HG02884 (cell line): ENCODE results near the gene PPP1R12A.

Experiments used
- ATAC-seq: cut with Tn5 transposase; IDR thresholded peaks from one replicate; pipeline ENCODE4 v1.9.1; 2021; ENCODE audit warnings: mild to moderate bottlenecking, moderate library complexity; ENCODE audit not compliant: unreplicated experiment

Gene PPP1R12A

GRCh38 chr12:79773896-79774295 is 161.0 kb downstream of the PPP1R12A start:
- ATAC-seq = no peak

- no peak for ATAC-seq
Measured at GRCh38 chr12:79769860-79770485, 164.9 kb downstream of the PPP1R12A start.

DNA sequence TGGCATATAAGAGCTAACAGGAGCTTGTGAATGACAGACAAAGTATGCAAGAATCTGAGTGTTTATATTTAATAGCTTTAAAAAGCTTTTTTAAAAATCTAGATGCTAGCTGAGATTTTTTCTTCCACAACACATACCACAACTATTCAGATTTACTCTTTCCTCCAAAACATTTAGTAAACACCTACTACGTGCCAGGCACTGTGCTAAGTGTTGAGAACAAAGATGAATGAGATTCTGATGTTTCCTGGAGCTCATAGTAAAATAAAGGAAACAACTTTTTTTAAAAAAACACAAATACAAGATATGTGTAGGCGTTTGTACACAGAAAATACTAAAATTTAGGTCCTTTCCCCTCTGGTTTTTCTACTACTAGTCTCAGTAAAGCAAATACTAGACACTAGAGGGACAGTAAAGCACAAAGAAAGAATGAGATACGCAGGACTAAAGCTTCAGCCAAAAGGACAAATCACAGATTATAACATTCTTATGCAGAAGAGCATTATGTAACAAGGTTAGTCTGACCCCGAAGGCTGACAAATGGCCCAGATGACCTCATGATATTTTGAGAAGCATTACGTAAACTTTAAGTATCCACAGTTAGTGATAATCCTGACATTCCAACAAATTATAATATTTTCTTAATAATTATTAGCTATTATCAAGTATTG is 165.6 kb downstream of the PPP1R12A start:
- ATAC-seq = no peak

- no peak for ATAC-seq
Measured at GRCh38 chr12:79766705-79767464, 168.0 kb downstream of the PPP1R12A start.

- ATAC-seq = no peak
Measured at GRCh38 chr12:79765157-79765556, 169.7 kb downstream of the PPP1R12A start.

GRCh38 chr12:79764641-79765040 is 170.3 kb downstream of the PPP1R12A start:
- ATAC-seq = no peak

DNA sequence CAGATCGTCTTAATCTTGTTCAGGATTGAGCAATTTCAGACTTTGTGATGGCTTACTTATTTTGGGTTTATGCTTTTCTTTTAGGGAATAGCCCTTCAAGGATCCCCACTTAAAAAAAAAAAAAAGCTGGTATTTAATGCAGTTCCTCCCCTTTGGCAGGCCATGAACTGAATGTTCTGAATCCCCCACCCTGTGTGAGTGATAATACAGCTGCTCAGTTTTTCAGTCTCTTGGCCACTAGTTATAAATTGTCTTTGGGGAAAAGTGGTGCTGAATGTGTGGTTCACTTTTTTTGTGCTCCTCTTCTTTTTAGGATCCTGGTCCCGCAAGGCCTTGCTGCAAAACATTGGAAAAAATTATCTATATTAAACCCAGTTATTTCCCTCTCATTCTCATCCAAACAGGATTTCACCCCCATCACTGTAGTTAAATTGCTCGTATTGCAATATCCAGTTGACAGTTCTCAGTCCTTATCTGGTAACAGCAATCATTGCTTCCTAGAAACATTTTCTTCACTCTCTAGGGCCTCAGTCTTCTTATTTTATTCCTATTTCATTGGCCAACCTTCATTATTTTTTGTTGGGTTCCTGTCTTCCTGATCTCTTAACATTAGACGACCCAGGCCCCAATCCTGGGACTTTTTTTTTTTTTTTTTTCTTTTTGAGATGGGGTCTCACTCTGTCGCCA is 171.0 kb downstream of the PPP1R12A start:
- no peak for ATAC-seq

GRCh38 chr12:79761341-79761740 is 173.6 kb downstream of the PPP1R12A start:
- no peak for ATAC-seq

DNA sequence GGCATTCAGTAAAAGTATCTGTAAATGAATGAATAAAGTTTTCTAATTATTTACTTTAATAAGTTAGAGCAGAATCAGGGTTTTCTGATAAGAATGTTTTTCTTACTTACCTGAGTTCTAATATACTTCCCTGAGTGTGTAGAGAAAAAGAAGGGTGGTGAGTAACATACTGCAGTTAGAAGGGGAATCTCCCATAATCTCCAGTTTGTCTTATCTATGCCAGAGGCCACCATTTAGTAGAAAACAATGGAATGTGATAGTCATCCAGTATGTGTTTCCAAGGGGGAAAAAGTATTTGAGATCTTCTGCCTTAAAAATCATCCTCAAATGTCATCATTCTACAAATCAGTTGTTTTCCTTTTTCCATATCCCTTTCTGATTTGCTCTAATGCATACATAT is 187.6 kb downstream of the PPP1R12A start:
- no peak for ATAC-seq

DNA sequence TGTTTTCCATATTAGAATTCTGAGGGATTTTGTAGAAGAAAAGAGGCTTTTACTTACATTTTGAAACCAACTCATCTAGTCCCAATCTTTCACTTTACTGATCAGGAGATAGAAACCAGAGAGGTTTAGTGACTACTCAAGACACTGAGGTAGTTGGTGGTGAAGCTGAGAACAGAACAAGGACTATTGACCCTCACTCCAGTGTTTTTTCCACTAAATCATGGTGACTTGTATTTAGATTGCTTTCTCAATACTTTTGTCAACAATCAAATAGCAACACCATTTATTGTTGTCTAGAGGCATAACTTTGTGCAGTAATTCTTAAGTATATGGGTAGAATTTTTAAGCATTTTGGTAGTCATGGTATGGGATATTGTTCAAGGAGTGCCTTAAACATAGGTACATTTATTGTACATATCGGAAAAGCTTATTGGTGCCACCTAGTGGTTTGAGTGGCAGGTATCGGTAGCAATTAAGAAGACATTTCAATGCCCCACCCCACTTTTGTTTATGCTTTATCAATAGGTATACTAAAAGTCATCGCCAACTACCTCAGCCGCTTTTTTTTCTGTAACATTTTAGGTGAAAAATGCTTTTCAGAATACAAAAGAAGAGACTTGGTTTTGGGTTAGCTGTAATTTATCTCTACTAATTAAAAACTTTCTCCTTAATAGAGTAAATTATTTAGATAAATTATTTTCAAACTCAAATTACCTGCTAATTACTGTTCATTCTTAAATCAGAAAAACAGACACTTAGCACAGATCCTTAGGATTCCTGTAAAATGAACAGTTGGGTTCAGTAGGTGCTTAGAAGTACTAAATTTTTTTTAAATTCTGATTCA is 196.8 kb downstream of the PPP1R12A start:
- peak; percentile 91 for ATAC-seq

- no peak for ATAC-seq
Measured at GRCh38 chr12:79732638-79733037, 202.3 kb downstream of the PPP1R12A start.

- ATAC-seq = no peak
Measured at GRCh38 chr12:79725987-79726386, 208.9 kb downstream of the PPP1R12A start.
